ENCODE measurements around the gene POLR3E. TPM values are rescaled to one million over a fixed set of nuclear protein-coding genes. Genes with fewer than 3 reads are reported as not detected.

POLR3E gene, protein sequence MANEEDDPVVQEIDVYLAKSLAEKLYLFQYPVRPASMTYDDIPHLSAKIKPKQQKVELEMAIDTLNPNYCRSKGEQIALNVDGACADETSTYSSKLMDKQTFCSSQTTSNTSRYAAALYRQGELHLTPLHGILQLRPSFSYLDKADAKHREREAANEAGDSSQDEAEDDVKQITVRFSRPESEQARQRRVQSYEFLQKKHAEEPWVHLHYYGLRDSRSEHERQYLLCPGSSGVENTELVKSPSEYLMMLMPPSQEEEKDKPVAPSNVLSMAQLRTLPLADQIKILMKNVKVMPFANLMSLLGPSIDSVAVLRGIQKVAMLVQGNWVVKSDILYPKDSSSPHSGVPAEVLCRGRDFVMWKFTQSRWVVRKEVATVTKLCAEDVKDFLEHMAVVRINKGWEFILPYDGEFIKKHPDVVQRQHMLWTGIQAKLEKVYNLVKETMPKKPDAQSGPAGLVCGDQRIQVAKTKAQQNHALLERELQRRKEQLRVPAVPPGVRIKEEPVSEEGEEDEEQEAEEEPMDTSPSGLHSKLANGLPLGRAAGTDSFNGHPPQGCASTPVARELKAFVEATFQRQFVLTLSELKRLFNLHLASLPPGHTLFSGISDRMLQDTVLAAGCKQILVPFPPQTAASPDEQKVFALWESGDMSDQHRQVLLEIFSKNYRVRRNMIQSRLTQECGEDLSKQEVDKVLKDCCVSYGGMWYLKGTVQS
- 10 to 100 TPM; 70.9 to 87.4 TPM for total RNA-seq

DNA sequence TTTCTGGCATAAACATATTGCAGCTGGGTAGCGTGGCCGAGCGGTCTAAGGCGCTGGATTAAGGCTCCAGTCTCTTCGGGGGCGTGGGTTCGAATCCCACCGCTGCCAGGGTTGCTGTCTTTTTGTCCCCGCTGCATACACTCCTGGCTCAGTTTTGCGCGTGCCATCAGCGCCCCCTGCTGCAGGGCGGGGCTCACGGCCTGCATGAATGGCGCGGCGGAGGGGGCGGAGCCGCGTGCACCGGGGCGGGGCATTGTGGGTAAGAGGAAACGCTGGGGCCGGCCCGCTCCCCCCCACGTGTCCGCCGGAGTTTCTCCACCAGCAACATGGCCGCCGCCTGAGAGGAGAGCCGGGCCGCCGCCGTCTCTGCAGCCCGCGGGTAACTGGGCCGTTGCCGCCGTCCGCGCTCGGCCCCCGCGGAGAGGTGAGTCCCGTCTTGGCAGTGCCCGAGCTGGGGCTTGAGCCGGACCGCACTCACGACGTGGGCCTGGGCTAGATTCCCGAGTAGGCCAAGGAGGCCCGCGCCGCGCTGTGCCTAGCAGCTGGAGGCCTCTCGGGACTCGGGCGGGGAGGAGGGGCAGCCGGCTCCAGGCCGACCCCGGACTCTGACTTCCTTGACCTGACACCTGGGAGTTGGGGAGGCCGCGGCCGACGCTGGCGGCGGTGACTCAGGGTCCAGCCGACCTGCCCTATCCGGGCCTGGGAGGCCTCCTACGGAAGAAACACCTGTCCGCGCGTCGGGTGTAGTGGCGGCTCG lies at the start of gene POLR3E:
TSS of gene POLR3E (plus strand) at position 296 of the 757 bp plus-strand sequence. CDS start 5,560 bp downstream, outside the sequence.
- H3K4me3 Mint-ChIP-seq = peak within 1 kb of the TSS; percentile 93
- H3K36me3 Mint-ChIP-seq (ENCODE audit: low read depth) = peaks cover 33% of the 10 kb centered on the region
- ChIA-PET POLR2A (interaction anchor here (0.6 to 1.1 kb wide), 3 partner anchors 11 to 105 kb away, joined by 3 to 4 read pairs (median 3); partner anchors contain the start of gene EEF2K), CTCF (interaction anchor here (0.6 to 5.7 kb wide), 12 partner anchors 9 to 344 kb away, joined by 3 to 55 read pairs (median 6); partner anchors contain the start of genes EEF2K and UQCRC2)
- H3K27me3 Mint-ChIP-seq = no peaks in the 10 kb centered on the region
- intact Hi-C loops (cut with DNase I, micrococcal nuclease) = loop anchor here (1.0 to 10.0 kb wide), 12 partner anchors 56 to 792 kb away; partner anchors contain the start of genes MOSMO (in 2 of the 2), PDZD9 (in 2 of the 2), CDR2 (in 1 of the 2) and EEF2K (in 1 of the 2)
- DNase-seq (peak; percentile 100), ATAC-seq (peak; percentile 87)
- peak within 1 kb of the TSS; percentile 96 for H3K27ac Mint-ChIP-seq
- peaks cover 38% of the 10 kb centered on the region for H3K4me1 Mint-ChIP-seq
- no peaks in the 10 kb centered on the region for H3K9me3 Mint-ChIP-seq (ENCODE audit: low read depth)

- no peak overlapping the region for H3K27ac Mint-ChIP-seq
- no peaks in the 10 kb centered on the region for H3K4me1 Mint-ChIP-seq
- H3K4me3 Mint-ChIP-seq = no peak overlapping the region
- H3K36me3 Mint-ChIP-seq (ENCODE audit: low read depth) = peaks cover 49% of the 10 kb centered on the region
- H3K9me3 Mint-ChIP-seq (ENCODE audit: low read depth) = peaks cover 3% of the 10 kb centered on the region
- H3K27me3 Mint-ChIP-seq = no peaks in the 10 kb centered on the region
- intact Hi-C loops (cut with DNase I, micrococcal nuclease) = no loop called here
- DNase-seq (no peak), ATAC-seq (no peak)
- ChIA-PET POLR2A (no interaction called here), CTCF (no interaction called here)
Observed at GRCh38 chr16:22250522-22250921, 46.7 kb upstream of the POLR3E start.

DNA sequence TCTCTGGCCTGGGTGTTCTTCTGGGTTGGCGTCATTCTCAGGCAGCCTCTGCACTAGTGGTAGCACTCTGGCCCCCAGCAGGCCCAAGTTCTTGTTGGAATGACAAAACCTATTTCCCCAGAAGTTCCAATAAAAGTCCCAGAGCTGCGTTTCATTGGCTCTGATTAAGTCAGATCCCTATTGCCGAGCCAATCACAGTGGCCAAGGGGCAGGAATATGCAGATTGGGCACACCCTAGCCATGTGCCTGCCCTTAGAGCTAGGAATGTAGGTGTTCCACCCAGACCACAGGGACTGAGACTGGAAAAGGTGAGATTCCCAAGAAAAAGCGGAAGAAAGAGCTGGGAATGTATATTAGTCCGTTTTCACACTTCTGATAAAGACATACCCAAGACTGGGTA lies 44.9 kb upstream of the POLR3E start:
- Mint-ChIP-seq H3K27me3 (no peaks in the 10 kb centered on the region), H3K4me1 (no peaks in the 10 kb centered on the region), H3K9me3 (ENCODE audit: low read depth) (peaks cover 3% of the 10 kb centered on the region), H3K36me3 (ENCODE audit: low read depth) (peaks cover 57% of the 10 kb centered on the region), H3K27ac (no peak overlapping the region), H3K4me3 (no peak overlapping the region)
- DNase-seq = no peak
- ChIA-PET CTCF (interaction anchor here (0.7 to 0.9 kb wide), 2 partner anchors 47 to 129 kb away, joined by 3 read pairs; no protein-coding TSS in a partner anchor), POLR2A (no interaction called here)
- ATAC-seq = no peak
- intact Hi-C loops (cut with DNase I, micrococcal nuclease) = no loop called here

DNA sequence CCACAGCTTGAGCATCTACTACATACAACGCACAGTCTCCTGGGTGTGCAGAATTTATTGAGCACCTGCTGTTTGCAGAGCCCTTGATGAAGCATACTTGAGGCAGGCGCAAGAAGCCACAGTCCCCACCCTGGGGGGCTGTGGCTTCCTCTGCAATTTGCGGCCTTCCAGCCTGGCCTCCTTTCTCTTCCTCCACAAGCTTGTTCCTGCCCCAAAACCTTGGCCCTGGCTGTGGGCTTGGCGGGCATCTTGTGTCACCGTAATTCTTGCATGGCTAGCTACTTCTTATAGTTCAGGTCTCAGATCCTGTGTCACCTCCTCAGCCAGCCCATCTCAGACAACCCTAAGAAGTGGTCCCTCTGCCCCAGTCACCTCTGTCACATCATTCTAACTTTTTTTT lies 43.9 kb upstream of the POLR3E start:
- CTCF ChIA-PET = no interaction called here
- Mint-ChIP-seq H3K9me3 (ENCODE audit: low read depth) (peaks cover 3% of the 10 kb centered on the region), H3K27ac (no peak overlapping the region), H3K36me3 (ENCODE audit: low read depth) (peaks cover 61% of the 10 kb centered on the region), H3K27me3 (no peaks in the 10 kb centered on the region), H3K4me1 (no peaks in the 10 kb centered on the region), H3K4me3 (no peak overlapping the region)
- intact Hi-C loops (cut with DNase I, micrococcal nuclease) = no loop called here
- DNase-seq (no peak), ATAC-seq (no peak)
- POLR2A ChIA-PET = no interaction called here

DNA sequence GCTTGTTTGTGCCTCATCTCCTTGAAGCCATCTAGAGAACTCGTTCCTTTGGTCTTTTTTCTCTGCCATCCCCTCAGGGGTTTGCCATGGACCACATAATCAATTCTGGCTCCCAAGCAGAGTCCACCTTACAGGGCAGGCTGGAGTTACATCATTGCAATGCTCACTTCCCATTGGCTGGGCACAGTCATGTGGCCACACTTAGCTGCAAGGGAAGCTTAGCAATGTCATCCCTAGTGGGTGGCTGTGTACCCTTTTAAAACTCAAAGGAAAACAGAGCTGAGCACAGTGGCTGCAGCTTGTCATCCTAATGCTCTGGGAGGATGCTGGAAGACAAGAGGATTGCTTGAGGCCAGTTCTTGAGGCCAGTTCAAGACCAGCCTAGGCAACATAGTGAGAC lies 41.9 kb upstream of the POLR3E start:
- DNase-seq = no peak
- peaks cover 70% of the 10 kb centered on the region for H3K36me3 Mint-ChIP-seq (ENCODE audit: low read depth)
- no peak overlapping the region for H3K27ac Mint-ChIP-seq
- no peak overlapping the region for H3K4me3 Mint-ChIP-seq
- ChIA-PET POLR2A (no interaction called here), CTCF (no interaction called here)
- ATAC-seq = no peak
- H3K9me3 Mint-ChIP-seq (ENCODE audit: low read depth) = peaks cover 4% of the 10 kb centered on the region
- intact Hi-C loops (cut with DNase I, micrococcal nuclease) = no loop called here
- H3K27me3 Mint-ChIP-seq = no peaks in the 10 kb centered on the region
- H3K4me1 Mint-ChIP-seq = no peaks in the 10 kb centered on the region

GRCh38 chr16:22257440-22257839 lies 39.8 kb upstream of the POLR3E start:
- POLR2A ChIA-PET = no interaction called here
- no peak for DNase-seq
- no peak overlapping the region for H3K4me3 Mint-ChIP-seq

DNA sequence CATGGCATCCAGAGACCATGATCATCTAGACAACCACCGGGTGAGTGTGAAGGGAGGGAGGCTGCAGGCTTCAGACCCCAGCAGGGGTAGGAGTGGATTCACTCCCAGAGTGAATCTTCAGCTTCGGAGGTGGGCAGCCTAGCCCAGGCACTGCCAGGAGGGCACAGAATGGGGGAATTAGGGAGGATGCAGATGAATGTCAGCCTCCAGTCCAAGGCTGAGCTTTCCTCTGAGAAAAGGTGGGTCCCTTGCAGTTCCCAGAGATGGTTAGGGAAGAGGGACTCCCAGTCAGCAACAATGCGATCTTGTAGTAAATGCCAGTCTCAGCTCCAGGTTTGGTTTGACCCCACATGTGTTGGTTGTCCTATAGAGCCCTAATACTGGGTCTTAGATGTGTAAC lies 36.7 kb upstream of the POLR3E start:
- DNase-seq = no peak
- Mint-ChIP-seq H3K27me3 (no peaks in the 10 kb centered on the region), H3K4me1 (peaks cover 22% of the 10 kb centered on the region), H3K9me3 (ENCODE audit: low read depth) (peaks cover 3% of the 10 kb centered on the region), H3K36me3 (ENCODE audit: low read depth) (peaks cover 50% of the 10 kb centered on the region), H3K4me3 (no peak overlapping the region), H3K27ac (no peak overlapping the region)
- intact Hi-C loops (cut with DNase I, micrococcal nuclease) = no loop called here
- CTCF ChIA-PET = interaction anchor here (1.0 to 1.1 kb wide), 2 partner anchors 64 to 72 kb away, joined by 3 to 4 read pairs; no protein-coding TSS in a partner anchor
- no peak for ATAC-seq
- POLR2A ChIA-PET = no interaction called here

More at GRCh38 chr16:22257440-22257839, 39.8 kb upstream of the POLR3E start:
- Mint-ChIP-seq H3K9me3 (ENCODE audit: low read depth) (peaks cover 6% of the 10 kb centered on the region), H3K4me1 (peaks cover 6% of the 10 kb centered on the region), H3K36me3 (ENCODE audit: low read depth) (peaks cover 70% of the 10 kb centered on the region), H3K27ac (no peak overlapping the region), H3K27me3 (no peaks in the 10 kb centered on the region)
- CTCF ChIA-PET = no interaction called here
- ATAC-seq = no peak
- intact Hi-C loops (cut with DNase I, micrococcal nuclease) = no loop called here

DNA sequence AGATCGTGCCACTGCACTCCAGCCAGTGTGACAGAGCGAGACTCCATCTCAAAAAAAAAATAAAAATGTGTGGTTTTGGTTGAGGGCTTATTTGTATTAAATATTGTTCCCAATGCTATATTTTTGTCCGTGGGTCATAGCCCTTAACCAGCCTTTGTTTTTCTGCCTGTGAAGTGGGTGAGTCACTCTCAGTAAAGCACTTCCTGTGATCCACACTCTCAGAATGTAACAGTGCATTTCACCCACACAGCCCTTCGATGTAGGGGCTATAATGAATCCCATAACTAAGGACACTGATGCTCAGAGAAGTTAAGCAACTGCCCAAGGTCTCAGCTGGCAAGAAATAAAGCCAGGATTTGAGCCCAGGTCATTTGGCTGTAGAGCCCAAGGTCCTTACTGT lies 34.7 kb upstream of the POLR3E start:
- H3K9me3 Mint-ChIP-seq (ENCODE audit: low read depth) = peaks cover 3% of the 10 kb centered on the region
- peak; percentile 13 for DNase-seq
- peak; percentile 91 for ATAC-seq
- no peak overlapping the region for H3K27ac Mint-ChIP-seq
- peaks cover 46% of the 10 kb centered on the region for H3K36me3 Mint-ChIP-seq (ENCODE audit: low read depth)
- no peak overlapping the region for H3K4me3 Mint-ChIP-seq
- no peaks in the 10 kb centered on the region for H3K27me3 Mint-ChIP-seq
- ChIA-PET POLR2A (no interaction called here), CTCF (no interaction called here)
- H3K4me1 Mint-ChIP-seq = peaks cover 22% of the 10 kb centered on the region
- intact Hi-C loops (cut with DNase I, micrococcal nuclease) = no loop called here

- Mint-ChIP-seq H3K27ac (no peak overlapping the region), H3K4me3 (no peak overlapping the region), H3K9me3 (ENCODE audit: low read depth) (peaks cover 3% of the 10 kb centered on the region), H3K27me3 (no peaks in the 10 kb centered on the region), H3K36me3 (ENCODE audit: low read depth) (peaks cover 37% of the 10 kb centered on the region), H3K4me1 (peaks cover 22% of the 10 kb centered on the region)
- no peak for DNase-seq
- POLR2A ChIA-PET = no interaction called here
- ATAC-seq = no peak
- CTCF ChIA-PET = no interaction called here
- intact Hi-C loops (cut with DNase I, micrococcal nuclease) = no loop called here
Observed at GRCh38 chr16:22264786-22265185, 32.4 kb upstream of the POLR3E start.

GRCh38 chr16:22265351-22265750 lies 31.9 kb upstream of the POLR3E start:
- Mint-ChIP-seq H3K36me3 (ENCODE audit: low read depth) (peaks cover 37% of the 10 kb centered on the region), H3K4me3 (no peak overlapping the region), H3K4me1 (peaks cover 23% of the 10 kb centered on the region), H3K27ac (no peak overlapping the region), H3K27me3 (no peaks in the 10 kb centered on the region), H3K9me3 (ENCODE audit: low read depth) (peaks cover 1% of the 10 kb centered on the region)
- ATAC-seq (no peak), DNase-seq (no peak)
- ChIA-PET CTCF (no interaction called here), POLR2A (no interaction called here)
- intact Hi-C loops (cut with DNase I, micrococcal nuclease) = no loop called here

- no peak overlapping the region for H3K4me3 Mint-ChIP-seq
- ChIA-PET CTCF (no interaction called here), POLR2A (no interaction called here)
- ATAC-seq (no peak), DNase-seq (no peak)
- H3K4me1 Mint-ChIP-seq = peaks cover 26% of the 10 kb centered on the region
- H3K27ac Mint-ChIP-seq = no peak overlapping the region
- H3K27me3 Mint-ChIP-seq = no peaks in the 10 kb centered on the region
- peaks cover 34% of the 10 kb centered on the region for H3K36me3 Mint-ChIP-seq (ENCODE audit: low read depth)
- H3K9me3 Mint-ChIP-seq (ENCODE audit: low read depth) = no peaks in the 10 kb centered on the region
- intact Hi-C loops (cut with DNase I, micrococcal nuclease) = no loop called here
Observed at GRCh38 chr16:22266546-22266945, 30.7 kb upstream of the POLR3E start.
